ENCODE measurements around the gene BPIFB4.

The BPIFB4 gene

GRCh38 chr20:33132513-33133372 is 53.3 kb downstream of the BPIFB4 start:
- in situ Hi-C loops (cut with HindIII; ENCODE audit: low pct_ligation_motif_present, low pct_unique_long_range_greater_than_20kb, low sequenced_read_pairs) = no loop called here
- DNase-seq = no peak

DNA sequence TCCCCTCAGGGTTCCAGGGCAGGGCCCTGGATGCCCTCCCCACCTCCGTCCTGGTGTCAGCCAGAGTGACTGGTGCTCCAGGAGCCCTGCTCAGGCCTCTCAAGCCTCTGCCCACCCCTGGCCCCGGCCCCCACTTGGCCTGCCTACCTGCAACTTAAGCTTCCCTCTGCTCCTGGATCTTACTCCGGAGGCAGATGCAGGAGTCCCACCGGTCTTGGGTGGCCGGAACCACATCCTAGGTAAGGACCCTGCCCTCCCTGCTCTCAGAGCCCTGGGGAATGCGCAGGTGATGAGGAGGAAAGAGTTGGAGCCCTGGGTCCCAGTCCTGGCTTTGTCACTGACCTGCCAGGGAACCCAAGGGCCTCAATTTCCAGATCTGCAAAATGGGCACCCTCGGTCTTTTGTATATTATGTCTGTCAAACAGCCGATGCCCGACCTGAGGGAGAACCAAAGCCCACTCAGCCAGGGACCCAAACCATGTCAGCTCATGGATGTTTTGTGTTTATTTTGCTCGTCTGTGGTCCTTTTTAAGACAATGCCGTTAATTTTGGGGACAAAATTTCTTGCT is 54.0 kb downstream of the BPIFB4 start:
- no peak for DNase-seq
- in situ Hi-C loops (cut with HindIII; ENCODE audit: low pct_ligation_motif_present, low pct_unique_long_range_greater_than_20kb, low sequenced_read_pairs) = no loop called here

DNA sequence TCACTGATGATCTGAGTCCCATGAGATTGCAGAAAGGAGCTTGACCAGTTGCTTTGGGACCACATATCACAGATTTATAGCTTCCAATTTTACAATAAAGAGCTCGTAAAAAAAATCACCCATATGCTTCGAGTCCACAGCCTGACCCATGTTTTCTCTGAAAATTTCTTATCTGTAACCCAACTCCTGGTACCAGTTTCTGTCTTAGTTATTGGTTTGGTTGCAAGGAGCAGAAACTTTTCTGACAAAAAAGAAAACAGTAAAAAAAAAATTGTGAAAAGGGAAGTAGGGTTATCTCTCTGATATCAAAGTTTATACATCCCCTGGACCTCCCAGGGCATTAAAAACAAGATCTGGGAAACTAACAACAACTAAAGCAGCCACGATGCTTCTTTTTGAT is 57.8 kb downstream of the BPIFB4 start:
- DNase-seq = no peak
- in situ Hi-C loops (cut with HindIII; ENCODE audit: low pct_ligation_motif_present, low pct_unique_long_range_greater_than_20kb, low sequenced_read_pairs) = no loop called here

DNA sequence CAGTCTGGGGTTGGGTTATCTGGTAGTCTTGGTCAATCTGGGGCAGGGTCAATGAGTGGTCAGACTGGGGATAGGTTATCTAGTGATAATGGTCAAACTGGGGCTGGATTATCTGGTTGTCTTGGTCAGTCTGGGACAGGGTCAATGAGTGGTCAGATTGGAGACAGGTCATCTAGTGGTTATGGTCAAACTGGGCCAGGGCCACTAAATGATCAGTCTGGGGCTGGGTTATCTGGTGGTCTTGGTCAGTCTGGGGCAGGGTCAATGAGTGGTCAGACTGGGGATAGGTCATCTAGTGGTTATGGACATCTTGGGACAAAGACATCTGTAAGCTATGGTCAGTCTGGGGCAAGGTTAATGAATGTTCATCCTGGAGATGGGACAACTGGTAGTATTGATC is 60.0 kb downstream of the BPIFB4 start:
- no peak for DNase-seq
- in situ Hi-C loops (cut with HindIII; ENCODE audit: low pct_ligation_motif_present, low pct_unique_long_range_greater_than_20kb, low sequenced_read_pairs) = no loop called here

DNA sequence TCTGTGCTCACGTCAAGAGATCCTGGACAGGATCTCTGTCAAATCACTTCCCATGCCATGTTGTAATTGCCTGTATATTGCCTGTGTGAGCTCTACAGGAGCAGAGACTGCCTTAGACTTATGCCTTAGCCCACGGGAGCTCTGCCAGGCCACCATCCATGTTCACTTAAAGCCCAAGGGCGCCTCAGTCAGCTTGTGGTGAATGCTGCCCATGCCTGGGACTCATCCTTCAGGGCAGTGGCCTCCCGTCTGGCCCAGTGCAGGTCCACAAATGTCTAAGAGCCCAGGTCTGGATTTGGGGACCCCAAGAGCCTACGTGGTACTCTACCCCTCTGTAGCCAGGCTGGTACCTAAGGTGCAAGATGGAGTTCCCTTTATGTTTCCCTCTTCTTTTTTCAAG is 66.1 kb downstream of the BPIFB4 start:
- no peak for DNase-seq
- in situ Hi-C loops (cut with HindIII; ENCODE audit: low pct_ligation_motif_present, low pct_unique_long_range_greater_than_20kb, low sequenced_read_pairs) = no loop called here

- no peak for DNase-seq
- in situ Hi-C loops (cut with HindIII; ENCODE audit: low pct_ligation_motif_present, low pct_unique_long_range_greater_than_20kb, low sequenced_read_pairs) = no loop called here
These were observed 67.9 kb downstream of the BPIFB4 start for GRCh38 chr20:33147299-33147698.

GRCh38 chr20:33148040-33148439 is 68.6 kb downstream of the BPIFB4 start:
- in situ Hi-C loops (cut with HindIII; ENCODE audit: low pct_ligation_motif_present, low pct_unique_long_range_greater_than_20kb, low sequenced_read_pairs) = no loop called here

GRCh38 chr20:33154252-33154651 is 74.8 kb downstream of the BPIFB4 start:
- in situ Hi-C loops (cut with HindIII; ENCODE audit: low pct_ligation_motif_present, low pct_unique_long_range_greater_than_20kb, low sequenced_read_pairs) = no loop called here
- DNase-seq = no peak

More at GRCh38 chr20:33148040-33148439, 68.6 kb downstream of the BPIFB4 start:
- DNase-seq = no peak

DNA sequence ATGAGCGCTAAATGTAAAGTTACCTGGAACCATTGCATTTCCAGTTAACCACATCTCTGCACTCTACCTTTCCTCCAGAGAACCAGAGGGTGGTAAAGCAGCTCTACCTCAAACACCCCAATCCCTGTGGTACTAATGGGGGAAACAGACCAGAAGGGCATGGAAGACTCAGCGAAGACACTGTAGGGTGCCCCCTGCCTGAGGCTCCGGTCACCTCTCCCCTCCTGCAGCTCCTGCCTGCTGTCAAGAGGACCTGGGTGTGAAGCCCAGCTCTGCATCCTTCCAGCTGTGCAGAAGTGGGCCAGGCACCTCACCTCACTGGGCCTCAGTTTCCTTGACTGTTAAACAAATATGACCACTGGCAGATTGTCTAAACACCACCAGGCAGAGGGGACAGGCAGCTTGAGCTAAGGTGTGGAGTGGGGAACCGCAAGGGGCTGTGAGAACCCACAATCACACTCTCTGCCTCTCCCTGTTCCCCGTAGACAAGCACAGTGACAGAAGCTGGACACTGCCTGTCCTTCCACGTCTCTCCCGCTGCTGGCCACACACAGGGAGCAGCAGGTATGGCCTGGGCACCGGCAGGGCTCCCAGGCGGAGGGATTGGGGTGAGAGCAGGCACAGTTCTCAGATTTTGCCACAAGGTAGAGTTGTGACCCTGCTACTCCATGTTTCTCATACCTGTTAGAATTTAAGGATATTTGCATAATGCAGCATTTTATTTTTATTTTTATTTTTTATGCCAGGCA is 79.4 kb downstream of the BPIFB4 start:
- no peak for DNase-seq
- in situ Hi-C loops (cut with HindIII; ENCODE audit: low pct_ligation_motif_present, low pct_unique_long_range_greater_than_20kb, low sequenced_read_pairs) = no loop called here

- in situ Hi-C loops (cut with HindIII; ENCODE audit: low pct_ligation_motif_present, low pct_unique_long_range_greater_than_20kb, low sequenced_read_pairs) = no loop called here
- DNase-seq = no peak
These were observed 80.3 kb downstream of the BPIFB4 start for GRCh38 chr20:33159713-33160112.

- DNase-seq = no peak
- in situ Hi-C loops (cut with HindIII; ENCODE audit: low pct_ligation_motif_present, low pct_unique_long_range_greater_than_20kb, low sequenced_read_pairs) = no loop called here
These were observed 81.2 kb downstream of the BPIFB4 start for GRCh38 chr20:33160681-33161080.
